HL-60 (cell line): Measurements from ENCODE around the gene TELO2.

ENCODE experiments used
- DNase-seq, 2 experiments: peaks; one replicate each; pipeline ENCODE4 v3.0.0-alpha.2; 2010 to 2020; ENCODE audit warnings: low read depth in 1 of 2, low spot score in 1 of 2
- H3K27ac ChIP-seq: fragments of 250-450 bp; sonication (Bioruptor Pico); replicated peaks from 2 replicates; pipeline ENCODE4 v1.5.1; 2020; ENCODE audit warnings: mild to moderate bottlenecking, moderate library complexity
- H3K27me3 ChIP-seq: fragments of 250-450 bp; sonication (Bioruptor Pico); 2 replicates; pipeline ENCODE4 v1.5.1; 2021; ENCODE audit warnings: mild to moderate bottlenecking, moderate library complexity; ENCODE audit not compliant: insufficient read depth, poor library complexity, severe bottlenecking
- H3K4me3 ChIP-seq: replicated peaks from 2 replicates; pipeline ENCODE4 v1.5.1; 2011; ENCODE audit warnings: mild to moderate bottlenecking, control low read depth, low read length; ENCODE audit not compliant: insufficient read depth
- CTCF ChIP-seq: IDR thresholded peaks from one replicate; pipeline ENCODE4 v1.5.1; 2011; ENCODE audit warnings: low read length, control low read depth, inconsistent platforms; ENCODE audit not compliant: insufficient read depth
- GABPA ChIP-seq: IDR thresholded peaks from 2 replicates; pipeline ENCODE4 v1.6.1; 2012; ENCODE audit warnings: low read depth
- POLR2AphosphoS5 ChIP-seq: IDR thresholded peaks from 2 replicates; pipeline ENCODE4 v1.6.1; 2012; ENCODE audit warnings: low read depth
- REST ChIP-seq: IDR thresholded peaks from 2 replicates; pipeline ENCODE4 v1.6.1; 2012; ENCODE audit warnings: low read depth; ENCODE audit not compliant: insufficient replicate concordance
- SPI1 ChIP-seq: IDR thresholded peaks from 2 replicates; pipeline ENCODE4 v1.6.1; 2012; ENCODE audit warnings: low read depth, mild to moderate bottlenecking, borderline replicate concordance

TELO2 gene

GRCh38 chr16:1553946-1554825, 61.0 kb downstream of the TELO2 start:
- no peak for DNase-seq
- Histone ChIP-seq H3K27me3 (no peaks in the 10 kb centered on the region), H3K27ac (no peak overlapping the region), H3K4me3 (no peak overlapping the region)
- TF ChIP-seq SPI1 (no peak), REST (no peak), POLR2AphosphoS5 (no peak), GABPA (no peak), CTCF (no peak)

GRCh38 chr16:1554826-1555445, 61.8 kb downstream of the TELO2 start:
- no peak overlapping the region for H3K27ac ChIP-seq
- DNase-seq: no peak
- no peaks in the 10 kb centered on the region for H3K27me3 ChIP-seq
- no peak overlapping the region for H3K4me3 ChIP-seq
- TF ChIP-seq GABPA: no peak
- TF ChIP-seq CTCF: no peak
- TF ChIP-seq REST: no peak
- TF ChIP-seq SPI1: no peak
- no peak for TF ChIP-seq POLR2AphosphoS5

- TF ChIP-seq GABPA (no peak), POLR2AphosphoS5 (no peak), CTCF (no peak), SPI1 (no peak), REST (no peak)
- Histone ChIP-seq H3K27me3 (no peaks in the 10 kb centered on the region), H3K27ac (no peak overlapping the region), H3K4me3 (no peak overlapping the region)
- no peak for DNase-seq
These were observed 63.1 kb downstream of the TELO2 start for GRCh38 chr16:1556254-1556653.
